Measurements from ENCODE around the gene IQCK. TPM values are rescaled to one million over a fixed set of nuclear protein-coding genes. Genes with fewer than 3 reads are reported as not detected.

Gene IQCK
- total RNA-seq, 6 experiments from 2014 or later: 2.0 to 4.7 (median 3.9) TPM

- no peak for TF ChIP-seq POLR2A (IDR thresholded peaks at IDR 0.05)
- Histone ChIP-seq H3K27ac (no peak overlapping the region), H3K9me3 (no peaks in the 10 kb centered on the region), H3K27me3 (no peaks in the 10 kb centered on the region), H3K4me1 (no peaks in the 10 kb centered on the region), H3K4me3 (no peak overlapping the region), H3K36me3 (no peaks in the 10 kb centered on the region)
- intact Hi-C loops (cut with DNase I): no loop called here
- DNase-seq (no peak), ATAC-seq (no peak)
- WGBS (ENCODE audit: insufficient coverage, low coverage, low lambda C conversion rate, missing lambda C conversion rate): 86% methylated on average over 6 of the region's 6 CpGs
Observed at GRCh38 chr16:19854543-19854876, 136.4 kb downstream of the IQCK start.

DNA sequence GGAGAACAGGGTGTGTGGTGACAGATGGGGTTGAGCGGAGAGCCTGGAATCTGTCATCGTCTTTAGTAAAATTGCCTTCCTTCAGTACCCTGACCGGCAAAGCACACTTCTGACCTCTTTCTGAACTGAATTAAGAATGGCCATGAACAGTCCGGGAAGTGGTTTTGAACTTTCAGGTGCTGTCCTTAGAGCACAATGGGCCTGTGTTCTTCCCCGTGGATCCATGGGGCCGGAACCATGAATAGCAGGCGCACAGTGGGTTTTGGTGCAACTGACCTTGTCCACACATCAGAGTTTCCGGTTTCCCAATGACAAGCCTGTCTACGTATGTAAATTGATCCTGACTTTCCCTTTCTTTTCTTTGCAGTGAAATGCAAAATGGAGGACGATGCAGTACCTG lies 138.0 kb downstream of the IQCK start:
- no peaks in the 10 kb centered on the region for H3K4me1 ChIP-seq
- no peak overlapping the region for H3K27ac ChIP-seq
- no peak for TF ChIP-seq POLR2A (IDR thresholded peaks at IDR 0.05)
- TF ChIP-seq, protein P1, sequence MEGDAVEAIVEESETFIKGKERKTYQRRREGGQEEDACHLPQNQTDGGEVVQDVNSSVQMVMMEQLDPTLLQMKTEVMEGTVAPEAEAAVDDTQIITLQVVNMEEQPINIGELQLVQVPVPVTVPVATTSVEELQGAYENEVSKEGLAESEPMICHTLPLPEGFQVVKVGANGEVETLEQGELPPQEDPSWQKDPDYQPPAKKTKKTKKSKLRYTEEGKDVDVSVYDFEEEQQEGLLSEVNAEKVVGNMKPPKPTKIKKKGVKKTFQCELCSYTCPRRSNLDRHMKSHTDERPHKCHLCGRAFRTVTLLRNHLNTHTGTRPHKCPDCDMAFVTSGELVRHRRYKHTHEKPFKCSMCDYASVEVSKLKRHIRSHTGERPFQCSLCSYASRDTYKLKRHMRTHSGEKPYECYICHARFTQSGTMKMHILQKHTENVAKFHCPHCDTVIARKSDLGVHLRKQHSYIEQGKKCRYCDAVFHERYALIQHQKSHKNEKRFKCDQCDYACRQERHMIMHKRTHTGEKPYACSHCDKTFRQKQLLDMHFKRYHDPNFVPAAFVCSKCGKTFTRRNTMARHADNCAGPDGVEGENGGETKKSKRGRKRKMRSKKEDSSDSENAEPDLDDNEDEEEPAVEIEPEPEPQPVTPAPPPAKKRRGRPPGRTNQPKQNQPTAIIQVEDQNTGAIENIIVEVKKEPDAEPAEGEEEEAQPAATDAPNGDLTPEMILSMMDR (IDR thresholded peaks at IDR 0.05): no peak
- no peaks in the 10 kb centered on the region for H3K27me3 ChIP-seq
- H3K4me3 ChIP-seq: no peak overlapping the region
- H3K9me3 ChIP-seq: no peaks in the 10 kb centered on the region
- intact Hi-C loops (cut with DNase I): no loop called here
- no peaks in the 10 kb centered on the region for H3K36me3 ChIP-seq
- DNase-seq (no peak), ATAC-seq (no peak)
- 93% methylated on average over 6 of the region's 10 CpGs for WGBS (ENCODE audit: insufficient coverage, low coverage, low lambda C conversion rate, missing lambda C conversion rate)

DNA sequence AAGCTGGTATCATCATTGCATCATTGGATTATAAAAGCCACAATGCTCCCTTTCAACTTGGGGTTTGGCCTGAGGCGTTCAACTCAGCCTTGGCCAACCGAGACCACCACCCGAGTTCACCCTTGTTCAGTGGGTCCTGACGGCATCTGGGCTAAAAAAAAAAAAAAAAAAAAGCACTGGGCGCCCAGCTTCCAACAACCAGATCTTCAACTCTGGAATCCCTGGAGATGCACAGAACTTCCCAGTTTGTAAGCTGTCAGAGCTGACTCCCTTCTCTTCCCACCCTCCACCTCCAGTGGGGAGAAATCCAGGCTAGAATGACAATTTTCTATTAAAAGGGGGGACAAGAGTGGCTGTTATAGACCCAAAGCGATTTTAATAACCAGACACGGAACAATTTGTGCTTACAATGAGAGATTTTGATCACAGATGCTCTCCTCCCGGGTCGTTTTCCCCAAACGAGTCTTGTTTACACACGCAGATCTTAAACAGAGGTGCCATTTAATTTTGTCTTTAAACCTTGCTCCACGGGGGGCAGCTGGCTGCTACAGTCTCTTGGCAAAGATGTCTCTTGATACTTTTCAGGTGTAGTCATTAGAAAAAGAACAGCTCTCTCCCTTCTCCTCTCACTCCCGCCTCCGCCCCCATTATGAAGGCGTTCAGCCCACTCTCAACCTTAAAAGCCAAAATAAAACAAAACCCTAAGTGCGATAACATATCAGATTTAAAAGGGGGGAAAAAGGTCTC lies 139.7 kb downstream of the IQCK start:
- H3K27me3 ChIP-seq: no peaks in the 10 kb centered on the region
- no peak overlapping the region for H3K27ac ChIP-seq
- ATAC-seq: no peak
- H3K36me3 ChIP-seq: no peaks in the 10 kb centered on the region
- 58% methylated on average over 13 of the region's 16 CpGs for WGBS (ENCODE audit: insufficient coverage, low coverage, low lambda C conversion rate, missing lambda C conversion rate)
- H3K4me3 ChIP-seq: no peak overlapping the region
- intact Hi-C loops (cut with DNase I): no loop called here
- no peaks in the 10 kb centered on the region for H3K9me3 ChIP-seq
- TF ChIP-seq POLR2A (IDR thresholded peaks at IDR 0.05): no peak
- TF ChIP-seq, protein P1 (IDR thresholded peaks at IDR 0.05): no peak
- H3K4me1 ChIP-seq: no peaks in the 10 kb centered on the region
- DNase-seq: no peak

GRCh38 chr16:19858340-19859018 lies 140.4 kb downstream of the IQCK start:
- Histone ChIP-seq H3K27ac (no peak overlapping the region), H3K9me3 (no peaks in the 10 kb centered on the region), H3K4me1 (no peaks in the 10 kb centered on the region), H3K4me3 (no peak overlapping the region), H3K27me3 (no peaks in the 10 kb centered on the region), H3K36me3 (no peaks in the 10 kb centered on the region)
- WGBS (ENCODE audit: insufficient coverage, low coverage, low lambda C conversion rate, missing lambda C conversion rate): 77% methylated on average over 16 of the region's 22 CpGs
- intact Hi-C loops (cut with DNase I): no loop called here
- ATAC-seq (no peak), DNase-seq (no peak)
- no peak for TF ChIP-seq POLR2A (IDR thresholded peaks at IDR 0.05)
- TF ChIP-seq, protein P1 (IDR thresholded peaks at IDR 0.05): no peak

DNA sequence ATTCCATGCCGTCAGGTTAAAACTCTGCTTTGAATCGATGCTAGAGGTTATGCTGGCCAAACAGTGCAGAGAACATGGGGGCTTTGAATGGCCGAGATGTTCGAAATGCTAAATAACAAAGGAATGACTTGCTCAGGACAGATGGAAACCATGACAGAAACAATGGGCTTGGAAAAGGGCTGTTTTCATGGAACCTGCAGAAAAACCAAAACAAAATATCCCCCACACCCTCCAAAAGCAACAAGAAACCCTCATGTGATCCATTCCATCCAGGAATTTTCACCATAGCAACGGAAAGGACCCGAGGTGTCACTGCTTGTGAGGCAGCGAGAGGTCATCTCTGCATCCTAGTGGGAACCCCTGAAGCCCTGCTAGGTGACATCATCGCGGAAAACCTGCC lies 141.1 kb downstream of the IQCK start:
- Histone ChIP-seq H3K9me3 (no peaks in the 10 kb centered on the region), H3K27me3 (no peaks in the 10 kb centered on the region), H3K4me1 (no peaks in the 10 kb centered on the region), H3K27ac (no peak overlapping the region), H3K36me3 (no peaks in the 10 kb centered on the region), H3K4me3 (no peak overlapping the region)
- ATAC-seq (no peak), DNase-seq (no peak)
- intact Hi-C loops (cut with DNase I): no loop called here
- TF ChIP-seq, protein P1 (IDR thresholded peaks at IDR 0.05): no peak
- TF ChIP-seq POLR2A (IDR thresholded peaks at IDR 0.05): no peak
- 75% methylated on average over 6 of the region's 9 CpGs for WGBS (ENCODE audit: insufficient coverage, low coverage, low lambda C conversion rate, missing lambda C conversion rate)

Measured in right lobe of liver (tissue), 6 donors.